SK-N-SH treated with all-trans-retinoic acid at 6 μM for 48 hours (cell line): Measurements from ENCODE around the gene GIMAP7.
"Not testable (repeated sequence)": the region's sequence is repeated elsewhere in the genome, so short reads cannot be mapped to it uniquely, and the experiment has no call there.

Experiments
- ATAC-seq: fragments of 200-7000 bp; cut with Tn5 transposase; 3 replicates; pipeline ENCODE4 v1.9.1; 2020; ENCODE audit warnings: mild to moderate bottlenecking, moderate library complexity
- ARNTL ChIP-seq: fragments of 450-650 bp; formaldehyde crosslinking; IDR thresholded peaks from 2 replicates; pipeline ENCODE4 v1.5.0; 2020; ENCODE audit warnings: low read depth, mild to moderate bottlenecking, moderate library complexity, borderline replicate concordance
- BACH2 ChIP-seq: fragments of 250-450 bp; sonication (Bioruptor Pico); IDR thresholded peaks from 2 replicates; pipeline ENCODE4 v1.9.0; 2021; ENCODE audit warnings: mild to moderate bottlenecking, borderline replicate concordance
- CSDC2 ChIP-seq: fragments of 250-450 bp; sonication (Bioruptor Pico); IDR thresholded peaks from 2 replicates; pipeline ENCODE4 v1.5.0; 2020; ENCODE audit warnings: mild to moderate bottlenecking, moderate library complexity
- ESRRG ChIP-seq: fragments of 250-450 bp; sonication (Bioruptor Pico); IDR thresholded peaks from 2 replicates; pipeline ENCODE4 v1.6.1; 2021; ENCODE audit warnings: mild to moderate bottlenecking
- GLIS3 ChIP-seq: fragments of 250-450 bp; sonication (Bioruptor Pico); IDR thresholded peaks from 2 replicates; pipeline ENCODE4 v1.5.0; 2020; ENCODE audit warnings: mild to moderate bottlenecking, moderate library complexity
- ISL1 ChIP-seq: fragments of 250-450 bp; sonication (Bioruptor Pico); IDR thresholded peaks from 2 replicates; pipeline ENCODE4 v2.1.2; 2022; ENCODE audit warnings: mild to moderate bottlenecking, moderate library complexity
- POU6F1 ChIP-seq: fragments of 250-450 bp; sonication (Bioruptor Pico); IDR thresholded peaks from 2 replicates; pipeline ENCODE4 v1.8.0; 2021; ENCODE audit warnings: low read depth, mild to moderate bottlenecking, moderate library complexity, borderline replicate concordance
- PPARA ChIP-seq: fragments of 250-450 bp; sonication (Bioruptor Pico); IDR thresholded peaks from 2 replicates; pipeline ENCODE4 v1.5.0; 2020; ENCODE audit warnings: mild to moderate bottlenecking, borderline replicate concordance
- RARB ChIP-seq: fragments of 250-450 bp; sonication (Bioruptor Pico); IDR thresholded peaks from 2 replicates; pipeline ENCODE4 v1.8.0; 2021; ENCODE audit warnings: mild to moderate bottlenecking, moderate library complexity
- TCF4 ChIP-seq: fragments of 250-450 bp; sonication (Bioruptor Pico); IDR thresholded peaks from 2 replicates; pipeline ENCODE4 v1.8.0; 2021; ENCODE audit warnings: mild to moderate bottlenecking, moderate library complexity, borderline replicate concordance
- TOX ChIP-seq: fragments of 250-450 bp; sonication (Bioruptor Pico); IDR thresholded peaks from 2 replicates; pipeline ENCODE4 v1.8.0; 2021; ENCODE audit warnings: mild to moderate bottlenecking, moderate library complexity, borderline replicate concordance
- ZC3H10 ChIP-seq: fragments of 250-450 bp; sonication (Bioruptor Pico); IDR thresholded peaks from 2 replicates; pipeline ENCODE4 v1.5.1; 2021; ENCODE audit warnings: mild to moderate bottlenecking, moderate library complexity
- ZFP30 ChIP-seq: fragments of 450-650 bp; formaldehyde crosslinking; IDR thresholded peaks from 2 replicates; pipeline ENCODE4 v1.5.0; 2022; ENCODE audit warnings: mild to moderate bottlenecking, moderate library complexity
- ZNF565 ChIP-seq: fragments of 450-650 bp; formaldehyde crosslinking; conservative IDR thresholded peaks from 2 replicates; pipeline ENCODE4 v1.5.0; 2020; ENCODE audit warnings: low read depth, mild to moderate bottlenecking, moderate library complexity
- ZNF70 ChIP-seq: fragments of 450-650 bp; formaldehyde crosslinking; IDR thresholded peaks from 2 replicates; pipeline ENCODE4 v1.5.0; 2020; ENCODE audit warnings: mild to moderate bottlenecking, moderate library complexity
- ZNF8 ChIP-seq: fragments of 450-650 bp; formaldehyde crosslinking; IDR thresholded peaks from 2 replicates; pipeline ENCODE4 v1.5.0; 2020; ENCODE audit warnings: mild to moderate bottlenecking, moderate library complexity
- TF ChIP-seq, protein P1 (sequence below): fragments of 250-450 bp; sonication (Bioruptor Pico); IDR thresholded peaks from 2 replicates; pipeline ENCODE4 v1.5.1; 2020; ENCODE audit warnings: low read depth, mild to moderate bottlenecking, moderate library complexity
- TF ChIP-seq, protein P2 (sequence below): fragments of 250-450 bp; sonication (Bioruptor Pico); IDR thresholded peaks from 2 replicates; pipeline ENCODE4 v1.8.0; 2020; ENCODE audit warnings: mild to moderate bottlenecking, moderate library complexity, borderline replicate concordance
- TF ChIP-seq, protein P3 (sequence below): fragments of 250-450 bp; sonication (Bioruptor Pico); IDR thresholded peaks from 2 replicates; pipeline ENCODE4 v1.5.0; 2020; ENCODE audit warnings: mild to moderate bottlenecking, moderate library complexity

Gene GIMAP7

DNA sequence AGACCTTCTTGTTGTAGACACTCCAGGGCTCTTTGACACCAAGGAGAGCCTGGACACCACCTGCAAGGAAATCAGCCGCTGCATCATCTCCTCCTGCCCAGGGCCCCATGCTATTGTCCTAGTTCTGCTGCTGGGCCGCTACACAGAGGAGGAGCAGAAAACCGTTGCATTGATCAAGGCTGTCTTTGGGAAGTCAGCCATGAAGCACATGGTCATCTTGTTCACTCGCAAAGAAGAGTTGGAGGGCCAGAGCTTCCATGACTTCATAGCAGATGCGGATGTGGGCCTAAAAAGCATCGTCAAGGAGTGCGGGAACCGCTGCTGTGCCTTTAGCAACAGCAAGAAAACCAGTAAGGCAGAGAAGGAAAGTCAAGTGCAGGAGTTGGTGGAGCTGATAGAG lies 5.5 kb downstream of the GIMAP7 start:
- TF ChIP-seq CSDC2 (CRISPR knock-in tag) (no peak), GLIS3 (CRISPR knock-in tag) (no peak)
- TF ChIP-seq, protein P1, sequence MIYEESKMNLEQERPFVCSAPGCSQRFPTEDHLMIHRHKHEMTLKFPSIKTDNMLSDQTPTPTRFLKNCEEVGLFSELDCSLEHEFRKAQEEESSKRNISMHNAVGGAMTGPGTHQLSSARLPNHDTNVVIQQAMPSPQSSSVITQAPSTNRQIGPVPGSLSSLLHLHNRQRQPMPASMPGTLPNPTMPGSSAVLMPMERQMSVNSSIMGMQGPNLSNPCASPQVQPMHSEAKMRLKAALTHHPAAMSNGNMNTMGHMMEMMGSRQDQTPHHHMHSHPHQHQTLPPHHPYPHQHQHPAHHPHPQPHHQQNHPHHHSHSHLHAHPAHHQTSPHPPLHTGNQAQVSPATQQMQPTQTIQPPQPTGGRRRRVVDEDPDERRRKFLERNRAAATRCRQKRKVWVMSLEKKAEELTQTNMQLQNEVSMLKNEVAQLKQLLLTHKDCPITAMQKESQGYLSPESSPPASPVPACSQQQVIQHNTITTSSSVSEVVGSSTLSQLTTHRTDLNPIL (CRISPR knock-in tag) = no peak
- no peak for ATAC-seq

DNA sequence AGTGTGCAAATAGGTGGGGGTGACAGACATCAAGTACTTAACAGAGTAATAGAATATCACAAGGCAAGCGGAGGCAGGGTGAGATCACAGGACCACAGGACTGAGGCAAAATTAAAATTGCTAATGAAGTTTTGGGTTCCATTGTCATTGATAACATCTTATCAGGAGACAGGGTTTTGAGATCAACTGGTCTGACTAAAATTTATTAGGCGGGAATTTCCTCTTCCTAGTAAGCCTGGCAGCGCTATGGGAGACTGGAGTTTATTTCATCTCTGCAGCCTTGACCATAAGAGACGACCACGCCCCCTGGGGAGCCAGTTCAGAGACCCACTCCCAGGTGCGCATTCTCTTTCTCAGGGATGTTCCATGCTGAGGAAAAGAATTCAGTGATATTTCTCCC lies 8.3 kb downstream of the GIMAP7 start:
- ATAC-seq = not testable (repeated sequence)

DNA sequence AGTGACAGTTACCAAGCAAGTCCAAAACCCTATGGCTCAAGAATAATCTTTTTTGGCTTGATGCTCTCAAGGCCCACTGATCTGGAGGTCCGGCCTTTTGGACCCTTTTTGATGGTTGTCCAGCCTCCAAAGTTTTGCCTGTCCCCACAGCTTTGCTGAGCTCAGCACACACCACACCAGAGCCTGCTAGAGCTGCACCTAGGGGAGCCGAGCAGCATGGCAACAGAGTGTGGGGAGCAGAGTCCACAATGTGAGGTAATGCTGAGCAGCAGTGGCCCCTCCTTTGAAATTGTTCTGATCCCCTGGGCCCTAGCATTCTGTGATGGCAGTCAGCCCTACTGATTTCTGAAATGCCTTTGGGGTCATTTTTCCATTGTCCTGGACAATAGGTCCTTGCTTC lies 9.3 kb downstream of the GIMAP7 start:
- TF ChIP-seq ZFP30 (CRISPR knock-in tag) (no peak), TOX (CRISPR knock-in tag) (no peak), CSDC2 (CRISPR knock-in tag) (no peak), ZC3H10 (CRISPR knock-in tag) (no peak)
- TF ChIP-seq, protein P2, sequence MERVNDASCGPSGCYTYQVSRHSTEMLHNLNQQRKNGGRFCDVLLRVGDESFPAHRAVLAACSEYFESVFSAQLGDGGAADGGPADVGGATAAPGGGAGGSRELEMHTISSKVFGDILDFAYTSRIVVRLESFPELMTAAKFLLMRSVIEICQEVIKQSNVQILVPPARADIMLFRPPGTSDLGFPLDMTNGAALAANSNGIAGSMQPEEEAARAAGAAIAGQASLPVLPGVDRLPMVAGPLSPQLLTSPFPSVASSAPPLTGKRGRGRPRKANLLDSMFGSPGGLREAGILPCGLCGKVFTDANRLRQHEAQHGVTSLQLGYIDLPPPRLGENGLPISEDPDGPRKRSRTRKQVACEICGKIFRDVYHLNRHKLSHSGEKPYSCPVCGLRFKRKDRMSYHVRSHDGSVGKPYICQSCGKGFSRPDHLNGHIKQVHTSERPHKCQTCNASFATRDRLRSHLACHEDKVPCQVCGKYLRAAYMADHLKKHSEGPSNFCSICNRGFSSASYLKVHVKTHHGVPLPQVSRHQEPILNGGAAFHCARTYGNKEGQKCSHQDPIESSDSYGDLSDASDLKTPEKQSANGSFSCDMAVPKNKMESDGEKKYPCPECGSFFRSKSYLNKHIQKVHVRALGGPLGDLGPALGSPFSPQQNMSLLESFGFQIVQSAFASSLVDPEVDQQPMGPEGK = no peak
- TF ChIP-seq, protein P3, sequence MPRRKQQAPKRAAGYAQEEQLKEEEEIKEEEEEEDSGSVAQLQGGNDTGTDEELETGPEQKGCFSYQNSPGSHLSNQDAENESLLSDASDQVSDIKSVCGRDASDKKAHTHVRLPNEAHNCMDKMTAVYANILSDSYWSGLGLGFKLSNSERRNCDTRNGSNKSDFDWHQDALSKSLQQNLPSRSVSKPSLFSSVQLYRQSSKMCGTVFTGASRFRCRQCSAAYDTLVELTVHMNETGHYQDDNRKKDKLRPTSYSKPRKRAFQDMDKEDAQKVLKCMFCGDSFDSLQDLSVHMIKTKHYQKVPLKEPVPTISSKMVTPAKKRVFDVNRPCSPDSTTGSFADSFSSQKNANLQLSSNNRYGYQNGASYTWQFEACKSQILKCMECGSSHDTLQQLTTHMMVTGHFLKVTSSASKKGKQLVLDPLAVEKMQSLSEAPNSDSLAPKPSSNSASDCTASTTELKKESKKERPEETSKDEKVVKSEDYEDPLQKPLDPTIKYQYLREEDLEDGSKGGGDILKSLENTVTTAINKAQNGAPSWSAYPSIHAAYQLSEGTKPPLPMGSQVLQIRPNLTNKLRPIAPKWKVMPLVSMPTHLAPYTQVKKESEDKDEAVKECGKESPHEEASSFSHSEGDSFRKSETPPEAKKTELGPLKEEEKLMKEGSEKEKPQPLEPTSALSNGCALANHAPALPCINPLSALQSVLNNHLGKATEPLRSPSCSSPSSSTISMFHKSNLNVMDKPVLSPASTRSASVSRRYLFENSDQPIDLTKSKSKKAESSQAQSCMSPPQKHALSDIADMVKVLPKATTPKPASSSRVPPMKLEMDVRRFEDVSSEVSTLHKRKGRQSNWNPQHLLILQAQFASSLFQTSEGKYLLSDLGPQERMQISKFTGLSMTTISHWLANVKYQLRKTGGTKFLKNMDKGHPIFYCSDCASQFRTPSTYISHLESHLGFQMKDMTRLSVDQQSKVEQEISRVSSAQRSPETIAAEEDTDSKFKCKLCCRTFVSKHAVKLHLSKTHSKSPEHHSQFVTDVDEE (CRISPR knock-in tag) = no peak
- ATAC-seq = no peak

GRCh38 chr7:150531704-150532103 lies 17.0 kb downstream of the GIMAP7 start:
- TF ChIP-seq RARB = no peak
- TF ChIP-seq ESRRG = no peak
- TF ChIP-seq TCF4 (CRISPR knock-in tag) = no peak
- TF ChIP-seq, protein P2 = no peak
- no peak for TF ChIP-seq ZNF70 (CRISPR knock-in tag)
- no peak for TF ChIP-seq PPARA
- no peak for TF ChIP-seq ZNF565 (CRISPR knock-in tag)
- no peak for TF ChIP-seq ARNTL (CRISPR knock-in tag)
- no peak for TF ChIP-seq POU6F1
- no peak for TF ChIP-seq CSDC2 (CRISPR knock-in tag)
- TF ChIP-seq BACH2 (CRISPR knock-in tag) = no peak
- no peak for TF ChIP-seq ZFP30 (CRISPR knock-in tag)
- no peak for TF ChIP-seq ZNF8 (CRISPR knock-in tag)
- TF ChIP-seq ISL1 (CRISPR knock-in tag) = no peak
- TF ChIP-seq GLIS3 (CRISPR knock-in tag) = no peak
- TF ChIP-seq, protein P3 (CRISPR knock-in tag) = no peak
- TF ChIP-seq, protein P1 (CRISPR knock-in tag) = no peak
- TF ChIP-seq TOX (CRISPR knock-in tag) = no peak
- TF ChIP-seq ZC3H10 (CRISPR knock-in tag) = no peak
- no peak for ATAC-seq
